ENCODE data around the gene TIMP2.

Gene TIMP2

DNA sequence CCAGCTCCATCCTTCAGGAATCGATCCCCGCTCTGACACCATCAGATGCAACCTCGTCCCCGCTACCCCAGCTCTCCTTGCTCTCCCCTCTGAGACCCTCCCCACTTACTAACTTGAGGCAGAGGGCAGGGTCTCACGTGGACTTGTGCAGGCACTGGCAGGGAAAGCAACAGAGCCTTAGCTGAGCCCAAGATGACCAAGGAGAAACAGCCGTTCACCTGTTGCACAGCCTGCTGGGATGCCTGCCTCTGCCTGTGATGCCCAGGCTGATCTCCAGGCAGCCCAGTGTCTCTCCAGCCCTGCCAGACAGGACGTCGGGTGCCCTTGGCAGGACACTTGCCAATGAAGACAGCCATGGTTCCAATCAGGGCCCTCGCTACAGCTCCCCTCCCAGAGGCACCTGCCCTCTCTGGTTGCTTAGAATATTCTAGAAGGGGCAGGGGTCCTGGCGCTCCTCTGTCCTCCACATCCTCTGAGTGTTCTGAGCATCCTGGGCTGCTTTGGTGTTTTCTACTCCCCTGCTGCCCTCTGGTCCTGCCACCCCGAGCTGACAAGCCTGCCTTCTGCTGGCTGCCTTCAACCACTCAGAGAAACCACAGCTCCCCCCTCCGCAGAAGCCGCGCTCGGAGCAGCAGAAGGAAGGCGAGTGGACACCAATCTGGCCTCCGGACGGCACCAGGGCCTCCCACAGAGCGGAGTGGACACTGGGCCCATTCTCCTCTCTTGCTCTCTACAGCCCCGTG, 28.9 kb downstream of the TIMP2 start:
- in situ Hi-C loops (cut with HindIII; ENCODE audit: low sequenced_read_pairs) = no loop called here
- TF ChIP-seq, protein P1, sequence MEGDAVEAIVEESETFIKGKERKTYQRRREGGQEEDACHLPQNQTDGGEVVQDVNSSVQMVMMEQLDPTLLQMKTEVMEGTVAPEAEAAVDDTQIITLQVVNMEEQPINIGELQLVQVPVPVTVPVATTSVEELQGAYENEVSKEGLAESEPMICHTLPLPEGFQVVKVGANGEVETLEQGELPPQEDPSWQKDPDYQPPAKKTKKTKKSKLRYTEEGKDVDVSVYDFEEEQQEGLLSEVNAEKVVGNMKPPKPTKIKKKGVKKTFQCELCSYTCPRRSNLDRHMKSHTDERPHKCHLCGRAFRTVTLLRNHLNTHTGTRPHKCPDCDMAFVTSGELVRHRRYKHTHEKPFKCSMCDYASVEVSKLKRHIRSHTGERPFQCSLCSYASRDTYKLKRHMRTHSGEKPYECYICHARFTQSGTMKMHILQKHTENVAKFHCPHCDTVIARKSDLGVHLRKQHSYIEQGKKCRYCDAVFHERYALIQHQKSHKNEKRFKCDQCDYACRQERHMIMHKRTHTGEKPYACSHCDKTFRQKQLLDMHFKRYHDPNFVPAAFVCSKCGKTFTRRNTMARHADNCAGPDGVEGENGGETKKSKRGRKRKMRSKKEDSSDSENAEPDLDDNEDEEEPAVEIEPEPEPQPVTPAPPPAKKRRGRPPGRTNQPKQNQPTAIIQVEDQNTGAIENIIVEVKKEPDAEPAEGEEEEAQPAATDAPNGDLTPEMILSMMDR (IDR thresholded peaks at IDR 0.05; ENCODE audit: low read depth, low read length, missing control alignments) = no peak
- DNase-seq (ENCODE audit: low read depth) = no peak
- no peak overlapping the region for H3K4me3 ChIP-seq (ENCODE audit: low read depth, low read length)

DNA sequence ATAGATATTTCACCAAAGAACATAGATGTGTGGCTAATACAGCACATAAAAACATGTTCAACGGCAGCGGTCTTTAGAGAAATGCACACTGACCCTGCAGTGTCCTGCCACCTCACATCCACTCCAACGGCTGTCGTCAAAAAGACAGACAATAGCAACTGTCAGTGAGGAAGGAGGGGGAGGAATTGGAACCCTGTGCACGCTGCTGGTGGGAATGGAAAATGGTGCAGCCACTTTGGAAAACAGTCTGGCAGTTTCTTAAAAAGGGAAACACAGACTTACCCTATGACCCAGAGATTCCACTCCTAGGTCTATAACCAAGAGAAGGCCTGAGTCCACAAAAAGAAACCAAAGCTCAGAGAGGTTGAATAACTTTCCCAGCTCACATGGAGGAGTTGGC, 29.9 kb downstream of the TIMP2 start:
- in situ Hi-C loops (cut with HindIII; ENCODE audit: low sequenced_read_pairs) = no loop called here
- TF ChIP-seq, protein P1 (IDR thresholded peaks at IDR 0.05; ENCODE audit: low read depth, low read length, missing control alignments) = no peak
- DNase-seq (ENCODE audit: low read depth) = no peak
- H3K4me3 ChIP-seq (ENCODE audit: low read depth, low read length) = no peak overlapping the region

DNA sequence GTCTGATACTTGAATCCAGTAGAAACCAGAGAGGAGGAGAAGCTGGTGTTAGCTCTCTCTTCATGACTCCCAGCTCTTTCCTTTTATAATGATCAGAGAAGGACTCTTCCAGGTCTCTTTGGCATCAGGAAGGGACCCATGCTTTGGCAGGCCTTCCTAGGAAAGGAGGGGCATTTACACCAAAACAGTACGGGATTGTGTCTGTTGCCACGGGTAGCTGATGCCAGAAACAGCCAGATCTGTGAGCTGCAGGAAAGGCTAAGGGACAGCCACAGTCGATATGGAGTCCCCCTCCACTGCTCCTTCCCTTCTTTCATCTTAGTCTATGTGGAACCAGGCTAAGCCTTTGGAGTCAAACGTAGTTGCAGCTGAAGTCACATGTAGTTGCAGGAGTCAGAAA, 31.5 kb downstream of the TIMP2 start:
- H3K4me3 ChIP-seq (ENCODE audit: low read depth, low read length) = no peak overlapping the region
- TF ChIP-seq, protein P1 (IDR thresholded peaks at IDR 0.05; ENCODE audit: low read depth, low read length, missing control alignments) = no peak
- in situ Hi-C loops (cut with HindIII; ENCODE audit: low sequenced_read_pairs) = no loop called here
- DNase-seq (ENCODE audit: low read depth) = no peak

DNA sequence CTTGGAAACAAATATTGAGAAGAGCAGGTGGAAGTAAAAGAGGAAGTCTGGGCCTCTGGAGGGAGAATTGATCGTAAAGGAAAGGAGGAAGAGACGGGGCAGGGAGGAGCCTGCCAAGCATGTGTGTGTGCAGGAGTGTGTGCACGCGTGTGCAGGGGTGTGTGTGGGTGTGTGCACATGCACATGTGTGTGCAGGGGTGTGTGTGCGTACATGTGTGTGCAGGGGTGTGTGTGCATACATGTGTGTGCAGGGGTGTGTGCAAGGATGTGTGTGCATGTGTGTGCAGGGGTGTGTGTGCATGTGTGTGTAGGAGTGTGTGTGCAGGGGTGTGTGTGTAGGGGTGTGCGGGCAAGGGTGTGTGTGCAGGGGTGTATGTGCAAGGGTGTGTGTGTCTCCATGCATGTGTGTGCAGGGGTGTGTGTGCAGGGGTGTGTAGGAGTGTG, 32.2 kb downstream of the TIMP2 start:
- H3K4me3 ChIP-seq (ENCODE audit: low read depth, low read length) = no peak overlapping the region
- TF ChIP-seq, protein P1 (IDR thresholded peaks at IDR 0.05; ENCODE audit: low read depth, low read length, missing control alignments) = no peak
- in situ Hi-C loops (cut with HindIII; ENCODE audit: low sequenced_read_pairs) = no loop called here
- no peak for DNase-seq (ENCODE audit: low read depth)

DNA sequence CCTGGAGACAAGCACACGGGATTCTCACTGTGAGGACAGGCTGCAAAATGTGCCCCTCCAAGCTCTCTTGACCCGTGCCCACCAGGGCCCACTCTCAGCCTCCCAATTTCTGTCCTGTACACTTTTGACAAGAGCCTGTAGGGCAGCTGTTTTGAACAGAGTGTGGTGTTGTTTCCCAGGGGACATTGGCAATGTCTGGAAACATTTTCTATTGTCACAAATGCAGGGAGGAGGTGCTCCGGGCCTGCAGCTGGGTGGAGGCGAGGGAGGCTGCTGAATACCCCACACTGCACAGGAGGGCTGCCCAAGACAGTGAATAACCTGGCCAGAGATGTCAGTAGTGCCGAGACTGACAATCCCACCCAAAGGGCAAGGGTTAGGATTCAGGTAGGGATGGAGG, 32.7 kb downstream of the TIMP2 start:
- H3K4me3 ChIP-seq (ENCODE audit: low read depth, low read length) = no peak overlapping the region
- TF ChIP-seq, protein P1 (IDR thresholded peaks at IDR 0.05; ENCODE audit: low read depth, low read length, missing control alignments) = no peak
- no peak for DNase-seq (ENCODE audit: low read depth)
- in situ Hi-C loops (cut with HindIII; ENCODE audit: low sequenced_read_pairs) = no loop called here

DNA sequence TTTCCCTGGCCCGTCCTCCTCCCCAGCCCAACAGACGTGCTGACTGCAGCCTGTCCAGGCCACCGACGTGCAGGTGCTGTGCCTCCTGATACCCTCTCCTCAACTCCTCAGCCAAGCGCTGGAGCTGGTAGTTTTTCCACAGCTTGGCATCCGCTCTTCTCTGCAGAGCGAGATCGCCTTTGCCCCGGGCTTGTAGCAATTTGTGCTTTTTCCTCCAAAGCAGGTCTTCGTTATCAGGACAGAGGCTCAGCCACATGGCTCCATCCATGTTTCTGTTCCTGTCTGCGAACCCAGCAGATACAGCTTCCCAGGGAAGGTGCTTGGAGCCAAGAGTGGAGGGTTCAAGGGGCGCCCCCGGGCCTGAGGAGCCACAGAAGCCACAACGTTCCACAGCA, 33.1 kb downstream of the TIMP2 start:
- no peak for DNase-seq (ENCODE audit: low read depth)
- TF ChIP-seq, protein P1 (IDR thresholded peaks at IDR 0.05; ENCODE audit: low read depth, low read length, missing control alignments) = no peak
- in situ Hi-C loops (cut with HindIII; ENCODE audit: low sequenced_read_pairs) = no loop called here
- no peak overlapping the region for H3K4me3 ChIP-seq (ENCODE audit: low read depth, low read length)
